GM21825 (cell line): Measurements from ENCODE around the gene SZRD1.

Experiments
- ATAC-seq: cut with Tn5 transposase; IDR thresholded peaks from one replicate; pipeline ENCODE4 v1.9.1; 2021; ENCODE audit warnings: mild to moderate bottlenecking, moderate library complexity; ENCODE audit not compliant: unreplicated experiment

SZRD1 gene

DNA sequence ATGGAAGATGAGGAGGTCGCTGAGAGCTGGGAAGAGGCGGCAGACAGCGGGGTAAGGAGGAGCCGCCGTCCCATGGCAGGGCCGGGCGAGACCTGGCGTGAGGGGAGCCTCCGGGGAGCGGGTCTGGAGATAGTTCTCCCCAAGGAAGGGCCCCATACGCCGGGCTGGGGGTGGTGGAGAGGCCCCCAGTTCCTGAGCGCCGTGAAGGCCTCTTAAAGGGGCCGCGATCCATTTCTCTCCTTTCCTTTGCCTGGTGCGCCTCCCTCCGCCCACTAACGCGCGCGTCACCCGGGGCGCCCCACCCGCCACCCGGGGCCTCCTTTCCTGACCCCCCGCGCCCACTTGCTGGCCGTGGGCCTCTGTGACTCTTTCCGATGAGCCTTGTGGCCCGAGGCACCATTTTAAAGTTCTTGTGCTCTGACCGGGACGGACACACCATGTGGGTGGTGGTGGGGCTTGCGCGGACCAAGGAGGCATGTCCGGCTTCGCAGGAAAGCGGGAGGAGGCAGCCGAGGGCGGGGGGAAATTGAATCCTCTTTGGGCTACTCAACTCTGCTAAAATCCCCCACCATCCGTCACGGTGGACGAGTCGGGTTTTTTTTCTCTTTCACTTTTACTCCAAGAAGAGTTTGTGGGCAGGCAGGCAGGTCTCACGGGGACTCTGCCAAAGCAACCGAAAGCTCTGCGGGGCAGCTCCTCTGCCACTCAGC lies 371 bp downstream of the SZRD1 start:
- ATAC-seq: peak; percentile 48

GRCh38 chr1:16367968-16368890 lies 1.2 kb downstream of the SZRD1 start:
- ATAC-seq: no peak

- ATAC-seq: no peak
These were observed 2.8 kb downstream of the SZRD1 start for GRCh38 chr1:16369821-16370220.

GRCh38 chr1:16371725-16372124 lies 4.7 kb downstream of the SZRD1 start:
- no peak for ATAC-seq

- no peak for ATAC-seq
These were observed 5.7 kb downstream of the SZRD1 start for GRCh38 chr1:16372535-16373285.

DNA sequence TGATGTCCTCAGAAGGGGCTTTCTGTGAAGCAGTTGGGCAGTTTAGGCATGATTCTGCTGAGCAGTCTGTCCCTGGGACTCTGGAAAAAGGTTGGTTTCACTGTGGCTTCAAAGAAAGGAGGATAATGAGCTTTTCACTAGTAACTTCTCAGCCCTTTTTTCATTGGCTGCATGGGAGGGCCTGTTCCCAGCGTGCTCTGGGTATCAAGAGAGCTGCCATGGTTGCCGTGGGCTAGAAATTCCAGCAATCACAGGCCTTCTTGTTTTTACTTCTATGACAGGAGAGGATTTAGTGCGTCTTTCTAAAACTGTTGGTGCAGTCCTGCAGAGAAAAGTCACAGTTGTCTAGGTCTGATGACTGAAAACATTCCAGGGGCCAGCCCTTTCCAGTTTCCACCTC lies 7.2 kb downstream of the SZRD1 start:
- ATAC-seq: no peak

DNA sequence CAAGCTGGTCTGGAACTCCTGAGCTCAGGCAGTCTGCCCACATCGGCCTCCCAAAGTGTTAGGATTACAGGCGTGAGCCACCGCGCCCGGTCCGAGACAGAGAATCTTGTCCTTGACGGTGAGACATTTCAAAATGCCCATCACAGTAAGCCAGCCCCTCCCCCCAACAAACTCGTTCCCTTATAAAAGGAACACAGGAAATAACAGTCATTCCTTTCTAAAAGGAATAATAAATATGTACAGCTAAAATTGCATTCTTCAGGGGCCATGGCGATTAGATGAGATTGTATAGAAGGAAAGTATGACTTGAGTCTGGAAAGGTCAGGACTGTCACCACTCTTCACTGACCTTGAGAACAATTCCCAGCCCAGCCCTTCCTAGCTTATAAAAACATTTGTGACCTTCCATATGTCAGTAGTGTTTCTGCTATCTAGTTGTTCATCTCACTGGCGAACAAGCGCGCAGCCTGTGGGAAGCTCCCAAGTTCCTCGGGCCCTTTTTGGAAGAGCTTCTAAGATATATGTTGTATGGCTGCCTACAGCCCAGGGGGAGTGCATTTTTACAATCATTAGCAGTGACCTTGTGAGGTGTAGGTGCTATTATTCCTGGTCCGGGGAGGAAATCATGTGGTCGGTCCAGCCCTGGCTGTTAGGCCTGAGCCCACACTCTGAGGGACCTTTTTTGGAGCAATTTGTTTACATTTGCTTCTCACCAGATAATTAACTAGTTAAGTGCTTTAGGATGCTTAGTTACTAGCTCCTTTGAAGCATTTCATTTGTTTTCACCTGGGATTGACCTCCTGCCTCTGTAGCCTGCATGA lies 8.7 kb downstream of the SZRD1 start:
- ATAC-seq: no peak

DNA sequence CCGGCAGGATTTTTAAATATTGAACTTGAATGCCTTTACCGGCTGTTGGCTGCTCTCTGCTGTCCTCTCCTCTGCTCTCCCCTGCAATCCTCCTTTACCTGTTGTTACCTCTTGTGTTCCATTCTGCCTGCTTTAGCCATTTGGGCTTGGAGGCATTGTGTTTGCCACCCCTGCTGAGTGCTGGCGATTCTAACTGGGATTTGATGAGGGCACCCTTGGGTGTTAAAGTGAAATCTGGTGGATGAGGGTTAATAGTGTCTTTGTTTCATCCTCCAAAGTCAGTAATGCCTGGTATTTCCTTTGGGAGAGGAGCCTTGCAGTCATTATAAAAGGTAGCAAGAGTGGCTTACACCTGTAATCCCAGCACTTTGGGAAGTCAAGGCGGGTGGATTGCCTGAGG lies 9.9 kb downstream of the SZRD1 start:
- ATAC-seq: no peak

- no peak for ATAC-seq
These were observed 11.4 kb downstream of the SZRD1 start for GRCh38 chr1:16378443-16378842.

- no peak for ATAC-seq
These were observed 13.8 kb downstream of the SZRD1 start for GRCh38 chr1:16380868-16381267.

- no peak for ATAC-seq
These were observed 16.8 kb downstream of the SZRD1 start for GRCh38 chr1:16383888-16384287.

DNA sequence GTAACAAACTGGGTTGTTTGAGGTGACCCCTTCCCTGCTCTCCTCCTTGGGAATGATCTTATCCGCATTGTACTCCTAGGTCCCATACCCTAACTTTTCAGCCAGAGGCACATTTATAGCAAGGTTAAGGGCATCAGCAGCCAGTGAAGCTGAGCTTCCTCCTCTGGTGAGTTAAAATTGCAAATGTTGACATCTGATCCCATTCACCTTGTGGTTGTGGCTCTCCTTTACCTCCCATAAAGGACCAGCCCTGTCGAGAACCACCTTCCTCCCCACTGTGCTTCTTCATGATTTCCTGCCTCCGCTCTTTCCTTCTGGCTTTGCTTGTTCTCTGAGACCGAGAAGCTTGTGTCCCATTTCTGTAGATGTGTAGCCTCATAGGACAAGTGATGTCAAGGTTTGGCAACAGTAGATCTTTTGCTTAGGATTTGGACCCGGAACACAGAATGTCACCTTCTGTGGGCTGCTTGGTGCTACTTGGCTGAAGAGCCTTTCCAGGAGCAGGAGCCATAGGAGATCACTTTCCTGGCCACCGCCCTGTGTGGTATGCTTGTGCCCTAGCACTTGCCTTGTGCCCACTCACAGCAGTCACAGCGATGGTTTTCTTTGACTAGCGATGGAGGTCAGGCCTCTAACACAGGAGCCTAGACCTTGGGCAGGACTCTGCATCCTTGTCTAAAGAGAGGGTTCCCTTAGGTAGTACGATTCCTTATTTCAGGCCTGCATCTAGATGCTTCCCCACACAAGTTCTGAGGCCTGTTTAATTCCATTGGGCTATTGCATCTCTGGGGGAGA lies 18.8 kb downstream of the SZRD1 start:
- no peak for ATAC-seq

DNA sequence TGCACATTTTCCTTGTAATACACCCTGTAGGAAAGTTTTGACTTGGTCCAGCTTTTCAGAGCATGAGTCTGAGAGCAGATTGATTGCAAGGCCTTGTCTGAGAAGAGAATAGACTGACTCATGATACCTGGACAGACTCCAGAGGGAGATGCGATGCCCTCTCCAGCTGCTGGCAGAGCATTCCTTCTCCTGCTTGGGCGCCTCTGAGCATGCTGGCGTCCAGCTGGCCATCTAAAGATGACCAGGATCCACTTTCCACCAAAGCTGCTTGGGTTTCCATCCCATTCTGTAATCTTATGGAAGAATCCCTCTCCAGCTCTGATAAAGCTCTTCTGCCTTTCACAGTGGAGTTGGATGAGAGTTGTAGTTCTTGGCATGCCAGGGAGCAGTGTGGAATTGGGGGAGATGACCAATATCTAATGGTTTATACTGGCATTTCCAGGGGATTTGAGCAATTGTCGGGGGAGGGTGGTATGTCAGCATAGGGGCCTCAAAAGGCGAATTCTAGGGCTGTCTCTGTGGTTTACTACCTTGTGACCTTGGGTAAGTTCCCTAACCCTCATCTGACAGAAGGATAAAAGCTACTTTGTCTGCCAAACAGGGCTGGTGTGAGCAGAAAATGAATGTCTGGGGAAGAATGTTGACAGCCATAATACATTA lies 19.5 kb downstream of the SZRD1 start:
- ATAC-seq: no peak

- ATAC-seq: no peak
These were observed 20.5 kb downstream of the SZRD1 start for GRCh38 chr1:16387201-16388188.

DNA sequence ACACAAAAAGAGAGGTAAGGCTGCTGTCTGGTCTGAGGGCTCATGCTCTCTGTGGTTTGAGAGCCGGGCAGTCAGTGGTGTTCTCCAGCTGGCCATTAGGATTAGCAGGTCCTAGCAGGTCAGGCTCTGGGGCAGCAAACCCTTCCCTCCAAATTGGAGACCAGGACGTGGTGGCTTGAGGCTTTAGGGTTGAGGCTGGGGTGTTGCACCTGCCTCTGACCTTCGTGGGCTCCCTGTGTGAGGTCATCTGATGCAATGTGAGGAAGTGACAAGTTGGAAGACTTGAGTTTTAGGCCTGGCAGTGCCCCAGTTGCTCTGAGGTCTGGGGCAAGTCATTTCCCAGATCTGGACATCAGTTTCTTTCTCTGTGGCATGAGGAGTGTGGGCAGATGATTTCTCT lies 24.4 kb downstream of the SZRD1 start:
- no peak for ATAC-seq

GRCh38 chr1:16392740-16393569 lies 25.9 kb downstream of the SZRD1 start:
- ATAC-seq: no peak
